GM19455 (cell line): ENCODE results near the gene NUBPL.

Experiments used
- ATAC-seq: cut with Tn5 transposase; IDR thresholded peaks from one replicate; pipeline ENCODE4 v1.9.1; 2021; ENCODE audit not compliant: unreplicated experiment

The NUBPL gene, protein sequence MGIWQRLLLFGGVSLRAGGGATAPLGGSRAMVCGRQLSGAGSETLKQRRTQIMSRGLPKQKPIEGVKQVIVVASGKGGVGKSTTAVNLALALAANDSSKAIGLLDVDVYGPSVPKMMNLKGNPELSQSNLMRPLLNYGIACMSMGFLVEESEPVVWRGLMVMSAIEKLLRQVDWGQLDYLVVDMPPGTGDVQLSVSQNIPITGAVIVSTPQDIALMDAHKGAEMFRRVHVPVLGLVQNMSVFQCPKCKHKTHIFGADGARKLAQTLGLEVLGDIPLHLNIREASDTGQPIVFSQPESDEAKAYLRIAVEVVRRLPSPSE

DNA sequence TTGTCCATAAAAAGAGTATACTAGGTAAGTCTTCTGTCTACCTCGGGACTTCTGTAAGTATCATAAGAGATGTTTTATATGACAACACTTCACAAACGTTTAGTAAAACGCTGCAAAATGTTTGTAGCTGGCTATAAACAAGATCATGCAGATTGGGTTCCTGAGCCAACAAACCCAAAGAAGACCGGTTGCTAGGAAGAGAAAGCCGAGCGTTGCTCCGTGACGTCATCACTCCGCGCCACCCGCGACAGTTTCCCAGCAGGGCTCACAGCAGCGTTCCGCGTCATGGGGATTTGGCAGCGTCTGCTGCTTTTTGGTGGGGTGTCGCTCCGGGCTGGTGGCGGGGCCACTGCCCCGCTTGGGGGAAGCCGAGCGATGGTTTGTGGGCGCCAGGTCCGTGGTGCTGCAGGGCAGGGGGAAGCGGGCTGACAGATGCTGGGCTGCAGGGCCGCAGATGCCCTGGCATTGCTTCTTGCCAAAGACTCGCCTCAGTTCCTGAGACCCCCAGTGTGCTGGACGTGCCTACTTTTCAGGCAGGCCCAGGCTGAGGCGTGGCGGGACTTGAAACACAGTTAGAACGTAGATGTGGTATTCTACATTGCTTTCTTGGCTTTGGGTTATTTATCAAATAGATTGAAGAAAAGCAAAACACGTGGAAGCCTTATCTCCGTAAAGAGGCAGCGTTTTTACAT lies at the start of gene NUBPL:
NUBPL (plus strand) TSS at position 250 of the 692 bp plus-strand sequence; CDS start at position 286, 36 bp downstream.
- peak; percentile 95 for ATAC-seq

DNA sequence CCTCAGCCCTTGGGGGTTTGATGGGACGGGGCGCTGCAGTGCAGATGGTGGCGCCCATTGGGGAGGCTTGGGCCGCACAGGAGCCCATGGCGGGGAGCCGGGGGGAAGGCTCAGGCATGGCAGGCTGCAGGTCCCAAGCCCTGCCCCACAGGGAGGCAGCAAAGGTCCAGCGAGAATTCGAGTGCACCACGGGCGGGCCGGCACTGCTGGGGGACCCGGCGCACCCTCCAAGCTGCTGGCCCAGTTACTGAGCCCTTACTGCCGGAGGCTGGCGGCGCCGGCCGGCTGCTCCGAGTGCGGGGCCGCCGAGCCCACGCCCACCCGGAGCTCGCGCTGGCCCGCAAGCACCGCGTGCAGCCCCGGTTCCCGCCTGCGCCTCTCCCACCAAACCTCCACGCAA lies 34.1 kb upstream of the NUBPL start:
- no peak for ATAC-seq

DNA sequence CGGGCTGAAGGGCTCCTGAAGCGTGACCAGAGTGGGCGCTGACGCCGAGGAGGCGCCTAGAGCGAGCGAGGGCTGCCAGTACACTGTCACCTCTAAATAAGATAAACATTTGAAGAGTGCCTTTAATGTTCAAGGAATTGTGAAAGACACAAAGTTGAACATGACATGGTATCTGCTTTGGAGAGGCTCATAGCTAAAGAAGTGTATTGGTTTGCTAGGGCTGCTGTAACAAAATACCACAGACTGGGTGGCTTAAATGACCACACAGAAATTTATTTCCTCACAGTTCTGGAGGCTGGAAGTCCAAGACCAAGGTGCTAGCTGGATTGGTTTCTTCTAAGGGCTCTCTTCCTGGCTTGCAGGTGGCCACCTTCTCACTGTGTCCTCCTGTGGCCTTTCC lies 33.7 kb upstream of the NUBPL start:
- no peak for ATAC-seq

DNA sequence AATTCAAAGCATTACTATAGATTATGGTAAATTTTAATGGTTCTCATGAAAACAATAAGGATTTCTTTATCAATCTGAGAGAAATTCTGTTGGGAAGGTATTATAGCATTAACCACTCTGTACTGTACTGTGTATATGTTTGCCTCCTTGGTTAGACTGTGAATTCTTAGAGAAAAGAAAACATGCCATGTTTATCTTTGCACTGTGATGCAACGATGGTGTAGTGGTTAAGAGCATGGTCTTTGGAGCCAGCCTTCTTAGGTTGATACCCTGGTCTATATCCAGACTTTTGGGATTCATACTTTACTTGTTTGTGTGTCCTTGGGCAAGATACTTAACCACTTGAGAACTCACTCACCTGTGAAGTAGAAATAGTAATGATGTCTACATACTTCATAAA lies 32.2 kb upstream of the NUBPL start:
- no peak for ATAC-seq

DNA sequence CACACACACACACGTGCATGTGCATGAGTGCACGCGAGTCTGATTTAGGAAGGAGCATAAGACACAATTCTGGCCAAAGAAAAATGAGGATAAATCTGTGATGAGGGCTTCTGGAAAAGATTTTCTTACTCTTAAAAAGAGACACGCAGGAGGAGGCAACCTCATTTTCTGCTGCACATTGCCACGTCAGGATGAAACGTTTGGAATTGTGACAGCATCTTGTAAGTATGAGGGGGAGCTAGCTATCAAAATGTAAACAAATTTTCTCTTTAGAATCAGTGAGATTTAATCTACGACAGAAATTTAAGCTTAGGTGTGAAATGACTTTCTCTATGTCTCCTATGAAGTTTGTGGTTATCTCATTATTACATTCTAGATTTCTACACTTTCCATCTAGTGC lies 31.1 kb upstream of the NUBPL start:
- no peak for ATAC-seq

DNA sequence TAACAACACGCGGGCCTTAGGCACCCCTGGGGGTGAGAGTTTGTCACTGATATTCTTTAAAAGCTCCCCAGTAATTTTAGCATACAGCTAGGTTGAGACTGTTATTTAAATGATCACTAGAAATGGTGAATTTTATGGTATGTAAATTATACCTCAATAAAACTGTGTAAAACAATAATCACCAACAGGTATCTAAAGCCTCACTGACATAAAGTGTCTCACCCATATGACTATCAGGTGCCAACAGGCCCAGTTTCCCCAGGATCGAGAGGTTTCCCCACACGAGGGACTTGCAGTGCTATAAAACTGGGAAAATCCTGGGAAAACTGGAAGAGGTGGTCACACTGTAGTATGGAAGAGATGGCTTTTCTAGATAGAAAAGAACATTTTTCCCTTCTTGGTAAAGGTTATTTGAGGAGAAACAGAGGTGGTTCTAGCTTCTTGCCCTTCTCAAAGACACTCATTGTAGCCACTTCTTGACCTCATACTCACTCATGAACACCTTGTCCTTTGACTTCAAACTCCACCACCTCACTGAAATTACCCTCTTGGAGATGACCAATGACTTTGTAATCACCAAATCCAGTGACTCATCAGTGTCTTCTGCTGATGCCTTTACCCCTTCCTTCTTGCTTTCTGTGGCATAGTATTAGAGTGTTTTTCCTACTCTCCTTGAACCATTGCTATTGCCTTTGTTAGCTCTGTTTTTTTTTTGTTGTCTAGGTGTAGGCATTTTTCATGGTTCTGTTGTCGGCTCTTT lies 24.8 kb upstream of the NUBPL start:
- ATAC-seq: no peak

DNA sequence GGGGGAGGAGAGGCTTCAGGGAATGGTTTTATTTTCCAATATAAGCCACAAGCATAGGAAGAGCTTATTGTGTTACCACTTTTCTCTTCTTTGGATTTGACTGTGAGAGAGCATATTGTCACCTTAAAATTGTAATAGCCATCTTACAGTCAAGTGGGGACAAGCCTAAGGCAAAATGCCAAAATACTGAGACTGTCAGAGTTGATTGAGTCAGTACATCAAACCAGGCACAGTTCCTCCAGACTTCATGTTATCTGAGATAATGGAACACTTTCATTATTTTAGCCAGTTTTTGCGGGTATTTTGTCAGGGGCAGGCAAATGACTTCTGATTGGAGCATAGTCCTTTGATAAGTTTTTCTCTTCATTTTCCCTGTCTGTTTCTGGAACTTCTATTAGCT lies 19.5 kb upstream of the NUBPL start:
- ATAC-seq: no peak

DNA sequence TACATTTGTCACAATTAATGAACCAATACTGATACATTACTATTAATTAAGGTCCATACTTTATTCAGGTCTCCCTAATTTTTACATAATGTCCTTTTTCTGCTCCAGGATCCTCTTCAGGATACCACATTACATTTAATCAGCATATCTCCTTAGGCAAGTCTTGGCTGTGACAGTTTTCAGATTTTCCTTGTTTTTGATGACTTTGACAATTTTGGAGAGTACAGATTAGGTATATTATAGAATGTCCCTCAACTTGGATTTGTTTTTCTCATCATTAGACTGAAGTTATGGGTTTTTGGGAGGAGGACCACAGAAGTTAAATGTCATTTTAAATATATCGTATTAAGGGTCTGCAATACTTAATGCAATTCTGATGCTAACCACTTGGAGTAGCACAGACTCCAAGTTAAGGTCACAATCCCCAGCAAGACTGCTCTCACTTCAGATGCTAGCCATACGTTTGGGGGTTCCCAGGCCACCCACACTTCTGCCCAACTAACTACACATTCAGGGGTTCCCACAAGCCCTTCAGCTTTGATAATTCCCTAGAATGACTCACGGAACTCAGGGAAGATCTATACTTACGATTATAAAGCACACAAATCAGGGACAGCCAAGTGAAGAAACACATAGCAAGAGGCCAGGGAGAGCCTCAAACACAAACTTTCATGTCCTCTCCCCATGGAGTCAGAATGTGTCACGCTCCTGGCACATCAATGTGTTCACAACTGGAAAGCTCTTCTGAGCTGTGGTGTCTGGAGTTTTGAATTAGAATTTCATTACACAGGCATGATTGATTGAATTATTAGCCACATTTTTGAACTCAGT lies 17.0 kb upstream of the NUBPL start:
- ATAC-seq: no peak

DNA sequence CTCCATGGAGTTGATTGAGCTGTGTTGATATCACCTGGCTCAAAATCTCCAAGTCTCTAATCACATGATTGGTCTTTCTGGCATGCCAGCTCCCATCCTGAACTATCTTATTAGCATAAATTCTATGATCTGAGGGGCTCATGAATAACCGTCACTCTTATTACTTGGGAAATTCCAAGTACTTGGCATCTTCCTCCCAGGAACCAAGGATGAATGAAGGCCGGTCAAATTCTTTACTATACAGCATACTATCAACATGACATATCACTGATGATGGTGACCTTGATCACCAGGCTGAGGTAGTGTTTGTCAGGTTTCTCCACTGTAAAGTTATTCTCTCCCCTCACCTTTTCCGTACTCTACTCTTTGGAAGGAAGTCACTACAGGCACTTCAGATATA lies 16.4 kb upstream of the NUBPL start:
- ATAC-seq: no peak

DNA sequence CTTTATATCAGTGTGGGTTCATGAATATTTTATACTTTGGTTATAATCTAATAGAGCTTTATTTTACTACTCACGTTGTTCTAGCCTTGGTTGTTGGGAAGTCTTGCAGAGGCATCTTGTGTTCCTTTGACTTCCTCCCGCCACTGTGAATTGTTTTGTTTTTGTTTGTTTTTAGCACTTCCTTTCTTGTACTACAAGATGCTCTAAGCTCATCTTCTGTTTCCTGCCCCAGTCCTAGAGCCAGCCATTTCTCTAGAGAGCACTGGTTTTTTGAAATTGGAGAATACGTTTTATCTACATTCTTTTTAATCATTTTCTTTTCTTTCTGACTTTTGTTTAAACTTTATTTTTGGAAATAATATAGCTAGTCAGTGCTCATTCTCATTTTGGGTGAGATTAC lies 15.9 kb upstream of the NUBPL start:
- ATAC-seq: no peak

DNA sequence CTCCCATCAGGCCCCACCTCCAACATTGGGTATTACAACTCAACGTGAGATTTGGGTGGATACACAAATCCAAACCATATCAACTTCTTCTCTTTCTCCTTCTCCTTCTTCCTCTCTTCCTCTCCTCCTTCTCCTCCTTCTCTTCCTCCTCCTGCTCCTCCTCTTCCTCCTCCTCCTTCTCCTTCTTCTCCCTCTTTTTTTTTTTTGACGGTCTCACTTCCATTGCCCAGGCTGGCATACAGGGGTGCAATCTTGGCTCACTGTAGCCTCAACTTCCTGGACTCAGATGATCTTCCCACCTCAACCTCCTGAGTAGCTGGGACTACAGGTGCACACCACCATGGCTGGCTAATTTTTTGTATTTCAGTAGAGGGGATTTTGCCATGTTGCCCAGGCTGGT lies 11.4 kb upstream of the NUBPL start:
- no peak for ATAC-seq

DNA sequence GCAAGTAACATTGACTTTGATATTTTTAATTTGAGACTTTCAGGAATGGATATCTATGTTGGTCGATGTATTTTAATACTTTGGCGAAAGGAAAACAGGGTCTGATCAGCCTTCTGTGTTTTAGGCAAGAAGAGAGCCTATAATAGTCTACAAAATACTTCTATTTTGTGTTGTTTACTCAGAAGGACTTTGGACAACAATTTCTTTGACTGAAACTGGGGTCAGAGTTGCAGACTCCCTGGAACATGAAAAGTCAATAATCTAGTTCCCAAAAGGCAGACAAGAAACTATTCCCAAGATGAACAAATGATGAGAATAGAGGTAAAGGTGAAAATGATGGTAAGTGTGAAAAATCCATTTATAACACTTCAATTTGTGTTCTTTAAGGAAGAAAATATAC lies 10.6 kb upstream of the NUBPL start:
- ATAC-seq: no peak

DNA sequence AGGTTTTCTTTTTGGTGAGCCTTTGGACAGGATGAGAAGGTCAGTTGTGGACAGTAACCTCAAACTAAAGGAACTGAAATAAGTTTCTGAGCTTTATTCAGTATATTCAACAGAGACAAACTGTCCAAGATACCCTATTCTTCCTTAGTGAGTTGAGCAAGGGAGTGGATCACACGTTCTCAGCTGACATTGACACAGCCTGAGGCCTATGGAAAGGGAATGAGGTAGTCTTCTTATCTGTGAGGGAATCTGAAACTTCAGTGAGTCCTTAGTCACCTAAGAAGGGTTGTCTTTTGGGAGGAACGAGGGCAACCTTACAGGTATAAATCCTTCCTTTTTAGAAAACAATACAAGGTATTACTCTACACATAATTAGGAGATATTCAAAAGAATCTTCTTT lies 5.0 kb upstream of the NUBPL start:
- ATAC-seq: no peak

DNA sequence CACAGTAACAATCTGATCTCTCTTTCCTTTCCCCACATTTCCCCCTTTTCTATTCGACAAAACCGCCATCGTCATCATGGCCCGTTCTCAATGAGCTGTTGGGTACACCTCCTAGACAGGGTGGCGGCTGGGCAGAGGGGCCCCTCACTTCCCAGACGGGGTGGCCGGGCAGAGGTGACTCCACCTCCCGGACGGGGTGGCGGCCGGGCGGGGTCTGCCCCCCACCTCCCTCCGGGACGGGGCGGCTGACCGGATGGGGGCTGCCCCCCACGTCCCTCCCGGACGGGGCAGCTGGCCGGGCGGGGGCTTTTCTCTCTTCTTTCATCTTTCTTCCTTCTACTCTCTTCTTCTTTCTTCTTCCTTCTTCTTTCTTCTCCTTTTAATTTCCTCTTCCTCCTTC lies 1.3 kb upstream of the NUBPL start:
- ATAC-seq: no peak

DNA sequence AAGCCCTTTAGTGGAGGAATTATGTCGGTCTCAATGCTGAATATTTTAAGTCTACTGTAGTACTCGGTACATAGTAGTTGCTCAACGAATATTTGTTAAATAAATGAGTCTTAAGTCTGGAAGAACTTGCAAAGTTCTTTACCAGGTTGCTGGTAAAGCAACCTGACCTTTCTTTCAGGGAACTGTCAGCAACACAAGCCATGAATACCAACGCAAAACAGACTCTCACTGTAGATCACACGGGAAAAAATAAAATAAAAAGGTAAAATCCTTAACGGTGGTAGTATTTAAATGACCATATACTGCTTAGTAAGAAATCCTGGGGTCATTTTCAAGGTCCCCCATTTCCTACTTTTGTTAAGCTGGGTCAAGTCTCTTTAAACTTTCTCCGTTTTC lies 447 bp upstream of the NUBPL start:
- no peak for ATAC-seq

DNA sequence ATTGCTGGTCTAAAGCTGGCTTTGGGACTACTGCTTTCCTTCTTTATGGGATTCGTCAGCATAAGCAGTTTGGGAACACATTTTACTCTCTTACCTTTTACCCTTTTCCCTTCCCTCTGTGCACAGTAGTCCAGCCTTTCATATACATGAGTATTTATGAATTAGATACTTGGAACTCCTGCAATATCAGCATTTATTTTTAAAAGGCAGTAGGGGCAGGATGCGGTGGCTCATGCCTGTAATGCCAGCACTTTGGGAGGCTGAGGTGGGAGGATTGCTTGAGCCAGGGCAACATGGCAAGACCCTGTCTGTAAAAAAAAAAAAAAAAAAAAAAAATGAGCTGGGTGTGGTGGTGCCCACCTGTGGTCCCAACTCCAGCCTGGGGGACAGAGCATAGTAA lies 3.0 kb downstream of the NUBPL start:
- ATAC-seq: no peak

DNA sequence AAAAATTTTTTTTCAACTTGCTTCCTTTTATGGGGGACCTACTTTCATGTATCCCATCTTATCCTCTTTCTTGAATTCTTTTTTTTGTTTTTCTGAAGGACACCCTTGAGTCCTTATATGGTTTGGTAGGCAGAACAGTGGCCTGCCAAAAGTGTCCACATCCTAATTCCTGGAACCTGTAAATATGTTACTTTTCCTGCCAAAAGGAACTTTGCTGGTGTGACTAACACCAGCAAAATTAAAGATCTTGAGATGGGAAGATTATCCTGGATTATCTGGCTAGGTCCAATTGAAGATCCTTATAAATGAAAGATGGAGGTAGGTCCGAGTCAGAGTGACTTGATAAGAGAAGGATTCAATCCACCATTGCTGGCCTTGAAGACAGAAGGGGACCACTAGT lies 5.3 kb downstream of the NUBPL start:
- no peak for ATAC-seq

DNA sequence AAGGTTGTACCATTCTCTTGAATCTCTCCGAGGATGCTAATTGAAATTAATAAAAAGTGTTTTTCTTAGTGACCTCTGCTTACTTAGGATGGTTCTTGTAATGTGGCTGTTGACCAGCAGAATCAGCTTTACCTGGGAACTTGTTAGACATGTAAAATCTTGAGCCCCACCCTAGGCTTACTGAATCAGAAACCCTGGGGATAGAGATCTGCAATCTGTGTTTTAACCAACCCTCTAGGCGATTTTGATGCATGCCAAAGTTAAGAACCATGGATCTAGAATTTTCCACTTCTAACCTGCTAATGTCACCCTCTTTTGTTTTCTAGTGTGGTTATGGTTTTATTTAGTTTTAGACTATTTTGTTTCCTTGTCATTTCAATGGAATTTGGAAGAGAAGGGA lies 6.5 kb downstream of the NUBPL start:
- ATAC-seq: no peak

DNA sequence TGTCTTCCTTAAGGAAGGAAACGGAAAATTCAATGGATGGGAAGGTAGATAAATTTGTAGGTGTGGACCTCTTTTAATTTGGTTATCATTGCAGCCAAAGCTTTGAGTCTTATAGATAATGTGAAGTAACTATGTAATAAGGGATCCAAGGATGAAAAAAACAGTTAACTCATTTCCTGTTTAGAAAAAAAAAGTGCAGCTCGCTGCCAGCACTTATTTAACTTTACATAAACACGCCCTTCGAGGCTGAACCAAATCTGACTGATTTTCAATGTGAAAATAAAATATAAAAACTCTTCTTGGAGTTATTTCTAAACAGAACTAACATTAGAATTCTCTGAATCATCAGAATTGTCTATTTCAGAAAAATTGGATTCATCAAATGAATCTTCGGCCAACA lies 7.0 kb downstream of the NUBPL start:
- ATAC-seq: no peak

DNA sequence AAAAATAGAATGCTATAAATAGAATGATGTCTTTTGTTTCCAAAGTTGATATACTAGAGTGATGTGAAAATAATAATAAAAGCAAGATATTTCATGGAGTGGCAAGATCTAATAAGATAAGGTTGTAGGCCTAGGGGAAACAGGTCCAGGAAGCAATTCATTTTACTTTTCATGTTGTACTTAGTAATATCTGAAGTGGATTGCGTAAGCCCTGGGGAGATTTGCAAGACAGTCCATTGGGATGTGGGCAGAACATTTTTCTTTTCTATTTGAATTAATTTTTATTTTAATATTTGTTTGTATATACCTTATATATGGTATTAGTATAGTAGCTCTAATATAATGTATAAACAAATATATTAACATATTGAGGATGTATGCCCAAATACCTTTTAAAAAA lies 7.5 kb downstream of the NUBPL start:
- no peak for ATAC-seq

DNA sequence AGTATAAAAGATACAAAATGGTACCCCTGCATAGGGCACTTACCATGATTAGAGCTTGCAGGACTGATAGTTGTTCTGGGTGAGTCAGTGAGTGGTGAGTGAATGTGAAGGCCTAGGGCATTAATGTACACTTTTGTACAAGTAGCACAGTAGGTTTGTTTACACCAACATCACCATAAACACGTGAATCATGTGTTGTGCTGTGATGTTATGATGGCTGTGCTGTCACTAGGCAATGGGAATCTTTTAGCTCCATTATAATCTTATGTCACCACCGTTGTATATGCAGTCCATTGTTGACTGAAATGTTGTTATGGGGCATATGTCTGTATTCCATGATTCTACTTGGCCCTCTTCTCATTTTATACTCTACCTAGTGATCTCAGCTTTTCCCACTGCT lies 11.8 kb downstream of the NUBPL start:
- ATAC-seq: no peak
